GM18868 (cell line): ENCODE measurements around the gene ETS2.

Experiments
- ATAC-seq: cut with Tn5 transposase; IDR thresholded peaks from one replicate; pipeline ENCODE4 v1.9.1; 2021; ENCODE audit warnings: mild to moderate bottlenecking, moderate library complexity; ENCODE audit not compliant: unreplicated experiment

Gene ETS2

GRCh38 chr21:38777015-38777414, 28.7 kb upstream of the ETS2 start:
- no peak for ATAC-seq

- ATAC-seq, result no peak
These were observed 28.2 kb upstream of the ETS2 start for GRCh38 chr21:38777531-38777930.

- ATAC-seq, result peak; percentile 90
These were observed 24.9 kb upstream of the ETS2 start for GRCh38 chr21:38780879-38781278.

GRCh38 chr21:38784458-38785266, 21.1 kb upstream of the ETS2 start:
- no peak for ATAC-seq

GRCh38 chr21:38785483-38785882, 20.2 kb upstream of the ETS2 start:
- no peak for ATAC-seq

GRCh38 chr21:38787016-38787415, 18.7 kb upstream of the ETS2 start:
- no peak for ATAC-seq

- ATAC-seq, result peak; percentile 66
These were observed 18.1 kb upstream of the ETS2 start for GRCh38 chr21:38787461-38788274.

- ATAC-seq, result no peak
These were observed 17.3 kb upstream of the ETS2 start for GRCh38 chr21:38788275-38788905.

GRCh38 chr21:38789275-38789674, 16.5 kb upstream of the ETS2 start:
- no peak for ATAC-seq

- no peak for ATAC-seq
These were observed 15.7 kb upstream of the ETS2 start for GRCh38 chr21:38790059-38790458.

GRCh38 chr21:38790961-38791360, 14.8 kb upstream of the ETS2 start:
- ATAC-seq, result no peak

- no peak for ATAC-seq
These were observed 12.9 kb upstream of the ETS2 start for GRCh38 chr21:38792676-38793459.

- no peak for ATAC-seq
These were observed 11.6 kb upstream of the ETS2 start for GRCh38 chr21:38793926-38794713.

- no peak for ATAC-seq
These were observed 10.8 kb upstream of the ETS2 start for GRCh38 chr21:38794978-38795377.

- ATAC-seq, result no peak
These were observed 10.3 kb upstream of the ETS2 start for GRCh38 chr21:38795475-38795874.

GRCh38 chr21:38796424-38796823, 9.3 kb upstream of the ETS2 start:
- ATAC-seq, result no peak

GRCh38 chr21:38797470-38797869, 8.3 kb upstream of the ETS2 start:
- ATAC-seq, result no peak

- ATAC-seq, result no peak
These were observed 7.6 kb upstream of the ETS2 start for GRCh38 chr21:38798081-38798480.

GRCh38 chr21:38798481-38798882, 7.2 kb upstream of the ETS2 start:
- no peak for ATAC-seq
